NCI-H524 treated with DMSO at 0.1 percent for 48 hours (cell line): ENCODE results near the gene FBXL22.
A peak's percentile ranks its signal among the peaks of the same experiment; 100 is the strongest.
"Not testable (repeated sequence)": the region's sequence is repeated elsewhere in the genome, so short reads cannot be mapped to it uniquely, and the experiment has no call there.

ENCODE experiments used
- DNase-seq: peaks from one replicate; lab custom pipeline; 2025; lab: John Stamatoyannopoulos, UW

FBXL22 gene

DNA sequence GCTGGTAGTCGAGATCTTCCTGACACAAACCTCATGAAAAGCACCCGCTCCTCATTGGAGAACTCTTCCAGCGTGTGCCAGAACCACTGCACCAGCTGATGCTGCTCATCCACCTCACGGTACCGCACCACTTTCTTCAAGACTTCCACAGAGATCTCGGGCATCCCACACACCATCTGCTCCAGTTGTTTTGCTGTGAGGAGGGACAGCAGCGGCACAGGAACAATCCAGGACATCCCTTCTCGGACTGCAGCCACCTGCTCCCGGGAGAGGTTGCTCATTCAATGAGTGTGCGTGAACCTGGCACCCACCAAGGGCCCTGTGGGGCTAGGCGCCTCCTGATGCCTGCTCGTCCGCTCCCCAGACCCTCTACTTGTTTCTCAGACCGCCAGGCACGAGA lies 15.1 kb downstream of the FBXL22 start:
- peak; percentile 40 for DNase-seq

- DNase-seq = no peak
Measured at GRCh38 chr15:63615935-63616334, 18.7 kb downstream of the FBXL22 start.

DNA sequence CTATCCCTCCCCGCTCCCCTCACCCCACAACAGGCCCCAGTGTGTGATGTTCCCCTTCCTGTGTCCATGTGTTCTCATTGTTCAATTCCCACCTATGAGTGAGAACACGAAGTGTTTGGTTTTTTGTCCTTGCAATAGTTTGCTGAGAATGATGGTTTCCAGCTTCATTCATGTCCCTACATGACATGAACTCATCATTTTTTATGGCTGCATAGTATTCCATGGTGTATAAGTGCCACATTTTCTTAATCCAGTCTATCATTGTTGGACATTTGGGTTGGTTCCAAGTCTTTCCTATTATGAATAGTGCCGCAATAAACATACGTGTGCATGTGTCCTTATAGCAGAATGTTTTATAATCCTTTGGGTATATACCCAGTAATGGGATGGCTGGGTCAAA lies 20.0 kb downstream of the FBXL22 start:
- DNase-seq = not testable (repeated sequence)

GRCh38 chr15:63617627-63618026 lies 20.4 kb downstream of the FBXL22 start:
- DNase-seq = not testable (repeated sequence)

- not testable (repeated sequence) for DNase-seq
Measured at GRCh38 chr15:63620760-63621159, 23.6 kb downstream of the FBXL22 start.

GRCh38 chr15:63623232-63623969 lies 26.2 kb downstream of the FBXL22 start:
- no peak for DNase-seq

DNA sequence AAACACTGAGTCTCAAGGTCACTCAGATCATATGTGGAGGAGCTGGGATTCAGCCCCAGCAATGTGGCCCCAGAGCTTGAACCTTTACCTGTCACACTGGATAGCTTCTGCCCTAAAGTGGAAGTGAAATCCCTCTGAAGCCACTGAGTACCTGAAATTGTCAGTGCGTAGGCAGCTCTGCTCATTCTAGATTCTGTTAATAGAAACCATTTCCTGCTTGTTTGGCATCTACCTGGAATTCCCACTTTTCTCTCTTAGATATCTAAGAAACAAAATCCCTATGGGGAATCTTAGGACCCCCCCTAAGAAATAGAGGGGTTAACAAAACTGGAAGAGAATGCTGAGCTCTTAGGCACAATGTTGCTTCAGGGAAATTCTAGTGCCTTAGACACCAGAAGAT lies 29.8 kb downstream of the FBXL22 start:
- no peak for DNase-seq

DNA sequence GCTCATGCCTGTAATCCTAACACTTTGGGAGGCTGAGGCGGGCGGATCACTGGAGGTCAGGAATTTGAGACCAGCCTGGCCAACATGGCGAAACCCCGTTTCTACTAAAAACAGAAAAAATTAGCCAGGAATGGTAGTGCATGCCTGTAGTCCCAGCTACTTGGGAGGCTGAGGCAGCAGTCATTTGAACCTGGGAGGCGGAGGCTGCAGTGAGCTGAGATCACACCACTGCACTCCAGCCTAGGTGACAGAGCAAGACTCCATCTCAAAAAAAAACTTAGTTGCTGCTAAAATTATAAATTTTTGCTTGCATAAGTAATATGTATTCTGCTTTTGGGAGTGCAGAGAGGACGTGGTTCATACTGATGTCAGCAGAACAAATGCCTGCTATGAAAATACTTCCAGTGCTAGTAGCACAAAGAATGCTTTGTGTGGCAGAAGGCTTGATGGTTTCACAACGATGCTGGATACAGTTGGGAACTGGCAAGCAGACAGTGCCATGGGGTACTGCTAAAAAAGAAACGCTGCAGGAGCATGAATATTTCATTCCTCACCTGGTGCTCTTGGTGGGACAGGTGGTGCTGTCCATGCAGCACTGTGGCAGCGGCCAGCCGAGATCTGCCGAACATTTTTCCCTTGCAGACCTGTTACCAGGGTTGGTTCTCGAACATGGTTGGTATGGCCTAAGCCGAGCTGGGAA lies 31.1 kb downstream of the FBXL22 start:
- no peak for DNase-seq

DNA sequence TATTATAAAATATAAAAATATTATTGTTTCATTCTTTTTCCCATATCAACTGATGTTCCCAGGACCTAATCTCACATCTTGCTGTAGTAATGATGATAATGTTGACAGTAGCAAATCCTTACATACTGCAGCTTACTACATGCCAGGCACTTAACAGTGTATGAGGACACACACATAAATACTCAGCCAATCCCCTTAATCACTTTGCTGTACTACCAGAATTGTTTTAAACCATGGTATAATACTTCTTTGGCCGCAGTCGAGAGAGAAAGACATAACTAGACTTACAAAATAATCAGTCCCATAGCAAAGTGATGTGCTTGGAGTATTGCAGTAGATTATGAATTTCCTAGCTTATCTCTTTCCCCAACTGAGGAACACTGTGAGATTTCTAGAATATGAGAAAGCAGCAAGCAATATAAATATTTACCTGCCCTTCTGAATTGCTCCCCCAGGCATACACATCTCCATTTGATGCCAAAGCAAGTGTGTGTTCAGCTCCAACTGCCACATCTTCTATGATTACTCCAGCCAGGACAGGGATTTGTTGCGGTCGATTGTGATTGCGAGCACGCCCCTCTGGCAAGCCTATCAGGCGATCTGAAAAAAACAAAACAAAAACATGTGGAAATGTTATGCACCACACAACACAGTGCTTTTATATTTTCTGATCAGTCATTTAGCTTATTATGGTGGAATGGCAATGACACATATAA lies 33.0 kb downstream of the FBXL22 start:
- no peak for DNase-seq

GRCh38 chr15:63633312-63633711 lies 36.1 kb downstream of the FBXL22 start:
- no peak for DNase-seq

DNA sequence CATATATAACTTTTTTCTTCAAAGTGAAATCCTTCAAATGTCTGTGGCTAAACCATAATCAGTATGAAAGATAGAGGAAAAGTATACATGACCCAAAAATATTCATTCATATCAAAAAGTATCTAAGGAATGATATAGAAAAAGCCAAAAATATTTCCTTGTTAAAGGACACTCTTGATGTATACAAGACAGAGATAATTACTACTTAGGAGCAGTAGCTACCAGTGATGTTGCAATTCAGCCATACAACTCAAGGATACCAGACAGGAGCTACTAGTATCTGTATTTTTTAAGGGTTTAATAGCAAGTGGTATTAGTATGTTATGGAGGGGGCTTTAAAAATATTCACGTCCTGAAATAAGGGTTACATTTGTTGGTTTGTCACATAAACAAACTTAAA lies 37.0 kb downstream of the FBXL22 start:
- DNase-seq = no peak

- DNase-seq = no peak
Measured at GRCh38 chr15:63636518-63637061, 39.4 kb downstream of the FBXL22 start.

GRCh38 chr15:63638839-63639238 lies 41.7 kb downstream of the FBXL22 start:
- no peak for DNase-seq

DNA sequence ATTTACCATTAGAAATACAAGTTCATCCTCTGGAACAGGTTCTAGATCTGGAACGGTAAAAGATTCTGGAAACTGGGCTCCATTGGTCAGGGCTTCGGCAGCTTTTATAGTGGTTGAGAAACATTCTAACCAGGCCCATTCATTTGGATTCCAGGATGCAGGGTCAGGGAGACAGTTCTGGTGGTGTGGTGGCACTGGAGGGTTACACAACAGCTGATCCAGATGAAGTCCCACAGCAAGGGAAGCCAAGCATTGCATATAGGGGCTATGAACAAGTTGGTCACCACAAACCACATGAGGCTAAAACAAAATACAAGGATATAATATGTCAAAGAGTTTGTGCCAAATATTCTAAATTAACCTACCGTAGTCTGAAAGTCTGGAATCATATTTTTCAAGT lies 43.0 kb downstream of the FBXL22 start:
- no peak for DNase-seq
